ENCODE data around the gene SMAD3.

SMAD3 gene

DNA sequence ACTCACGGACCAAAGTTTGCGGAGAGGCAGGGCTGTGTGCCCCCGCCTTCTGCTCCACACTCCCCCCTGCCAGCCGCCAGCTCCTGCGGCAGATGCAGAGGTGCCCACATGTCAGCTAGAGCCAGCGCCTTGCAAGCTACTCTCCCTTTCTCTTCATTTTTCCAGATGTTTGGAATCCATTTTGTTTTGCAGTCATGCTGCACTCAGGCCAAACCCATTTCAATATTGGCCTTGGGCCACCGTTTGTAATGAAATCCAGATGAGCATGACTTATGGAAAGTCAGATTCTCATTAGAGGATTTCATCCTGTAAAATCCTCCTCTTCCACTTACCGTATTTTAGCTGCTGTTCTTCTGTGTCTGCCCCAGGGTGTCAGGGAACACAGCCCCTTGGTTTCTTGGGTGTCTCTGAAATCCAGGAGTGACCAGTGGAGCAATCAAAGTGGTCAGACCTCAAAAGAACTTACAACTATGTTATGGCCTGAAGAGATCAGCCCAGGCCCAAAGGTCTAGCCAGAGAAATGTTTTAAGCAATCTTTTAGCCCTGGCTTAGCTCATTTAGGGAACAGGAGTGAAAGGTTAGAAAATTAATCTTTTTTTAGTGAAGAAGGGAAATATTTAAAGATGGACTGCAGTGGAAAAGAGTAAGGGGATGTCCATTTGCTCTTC, 123.3 kb downstream of the SMAD3 start:
- DNase-seq, result no peak

- DNase-seq, result no peak
Measured at GRCh38 chr15:67189326-67190051, 124.1 kb downstream of the SMAD3 start.

GRCh38 chr15:67190326-67190725, 124.9 kb downstream of the SMAD3 start:
- DNase-seq, result no peak

DNA sequence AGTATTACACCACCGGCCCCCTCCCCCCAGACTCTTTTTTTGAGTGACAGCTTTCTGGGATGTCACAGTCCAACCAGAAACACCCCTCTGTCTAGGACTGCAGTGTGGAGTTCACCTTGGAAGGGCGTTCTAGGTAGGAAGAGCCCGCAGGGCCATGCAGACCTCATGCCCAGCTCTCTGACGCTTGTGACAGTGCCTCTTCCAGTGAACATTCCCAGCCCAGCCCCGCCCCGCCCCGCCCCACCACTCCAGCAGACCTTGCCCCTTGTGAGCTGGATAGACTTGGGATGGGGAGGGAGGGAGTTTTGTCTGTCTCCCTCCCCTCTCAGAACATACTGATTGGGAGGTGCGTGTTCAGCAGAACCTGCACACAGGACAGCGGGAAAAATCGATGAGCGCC, 125.4 kb downstream of the SMAD3 start:
- DNase-seq, result no peak

- no peak for DNase-seq
Measured at GRCh38 chr15:67192185-67192820, 126.9 kb downstream of the SMAD3 start.

- DNase-seq, result no peak
Measured at GRCh38 chr15:67193223-67193990, 128.0 kb downstream of the SMAD3 start.

DNA sequence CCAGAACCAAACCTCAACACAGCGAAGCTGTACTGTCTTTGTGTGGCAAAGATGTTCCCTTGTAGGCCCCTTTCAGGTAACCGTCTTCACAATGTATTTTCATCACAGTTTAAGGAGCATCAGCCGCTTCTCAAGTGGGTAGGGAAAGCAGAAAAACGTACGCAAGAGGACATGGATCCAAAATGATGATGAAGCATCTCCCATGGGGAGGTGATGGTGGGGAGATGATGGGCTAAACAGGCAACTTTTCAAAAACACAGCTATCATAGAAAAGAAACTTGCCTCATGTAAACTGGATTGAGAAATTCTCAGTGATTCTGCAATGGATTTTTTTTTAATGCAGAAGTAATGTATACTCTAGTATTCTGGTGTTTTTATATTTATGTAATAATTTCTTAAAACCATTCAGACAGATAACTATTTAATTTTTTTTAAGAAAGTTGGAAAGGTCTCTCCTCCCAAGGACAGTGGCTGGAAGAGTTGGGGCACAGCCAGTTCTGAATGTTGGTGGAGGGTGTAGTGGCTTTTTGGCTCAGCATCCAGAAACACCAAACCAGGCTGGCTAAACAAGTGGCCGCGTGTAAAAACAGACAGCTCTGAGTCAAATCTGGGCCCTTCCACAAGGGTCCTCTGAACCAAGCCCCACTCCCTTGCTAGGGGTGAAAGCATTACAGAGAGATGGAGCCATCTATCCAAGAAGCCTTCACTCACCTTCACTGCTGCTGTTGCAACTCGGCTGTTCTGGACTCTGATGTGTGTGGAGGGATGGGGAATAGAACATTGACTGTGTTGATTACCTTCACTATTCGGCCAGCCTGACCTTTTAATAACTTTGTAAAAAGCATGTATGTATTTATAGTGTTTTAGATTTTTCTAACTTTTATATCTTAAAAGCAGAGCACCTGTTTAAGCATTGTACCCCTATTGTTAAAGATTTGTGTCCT, 129.0 kb downstream of the SMAD3 start:
- DNase-seq, result no peak

GRCh38 chr15:67195305-67195704, 129.9 kb downstream of the SMAD3 start:
- no peak for DNase-seq

DNA sequence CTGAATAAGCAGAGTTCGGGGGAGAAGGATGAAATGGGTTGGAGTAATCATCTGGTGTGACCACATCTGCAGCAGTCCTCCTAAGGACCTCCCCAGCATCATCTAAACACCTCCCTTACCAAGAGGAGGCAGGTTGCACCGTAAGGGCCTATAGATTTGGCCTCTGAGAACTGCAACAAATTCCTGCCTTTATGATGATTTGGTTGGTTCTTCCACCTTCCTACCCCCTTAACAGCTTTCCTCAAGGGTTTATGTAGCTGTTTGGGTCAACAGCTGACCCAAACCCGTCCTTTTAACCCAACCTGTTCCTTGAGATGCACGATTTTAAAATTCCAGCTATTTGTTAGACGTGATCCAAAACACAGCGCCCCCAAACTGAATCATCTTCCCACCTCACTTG, 130.8 kb downstream of the SMAD3 start:
- DNase-seq, result no peak

DNA sequence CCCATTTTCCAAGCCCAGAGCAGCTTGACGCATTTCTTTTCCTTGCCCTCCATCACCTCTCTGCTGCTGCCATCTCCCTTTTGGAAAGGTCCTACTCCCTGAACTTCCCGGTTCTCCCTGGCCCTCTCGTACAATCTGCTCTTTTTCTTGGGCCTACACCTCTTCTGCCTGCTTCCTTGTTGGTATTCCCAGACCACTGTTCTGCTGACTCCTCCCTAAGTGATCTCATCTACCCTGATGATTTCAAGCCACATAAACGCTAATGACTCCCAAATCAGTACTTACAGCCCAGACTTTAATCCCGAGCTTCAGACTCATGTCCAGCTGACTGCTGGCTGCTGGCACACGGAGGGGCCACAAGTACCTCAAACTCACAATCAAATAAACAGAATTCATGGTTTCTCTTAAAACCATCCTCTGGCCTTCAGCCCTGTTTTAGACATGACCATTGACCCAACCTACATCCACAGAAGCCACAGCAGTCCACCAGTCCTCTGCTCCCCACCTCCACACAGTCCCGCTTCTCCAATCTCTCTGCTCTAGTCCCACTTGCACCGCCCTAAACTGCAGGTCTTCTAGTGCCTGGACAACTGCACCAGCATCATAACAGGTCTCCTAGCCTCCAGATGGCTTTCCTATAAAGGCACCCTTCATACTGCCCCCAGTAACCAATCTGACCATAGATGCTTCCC, 131.4 kb downstream of the SMAD3 start:
- DNase-seq, result no peak

GRCh38 chr15:67197364-67197695, 131.9 kb downstream of the SMAD3 start:
- DNase-seq, result no peak

- DNase-seq, result no peak
Measured at GRCh38 chr15:67198157-67198754, 132.9 kb downstream of the SMAD3 start.

GRCh38 chr15:67199391-67199790, 134.0 kb downstream of the SMAD3 start:
- DNase-seq, result no peak

- no peak for DNase-seq
Measured at GRCh38 chr15:67199881-67200763, 134.7 kb downstream of the SMAD3 start.

GRCh38 chr15:67201136-67201535, 135.7 kb downstream of the SMAD3 start:
- no peak for DNase-seq

GRCh38 chr15:67202091-67202490, 136.7 kb downstream of the SMAD3 start:
- no peak for DNase-seq

GRCh38 chr15:67202991-67203390, 137.6 kb downstream of the SMAD3 start:
- no peak for DNase-seq

DNA sequence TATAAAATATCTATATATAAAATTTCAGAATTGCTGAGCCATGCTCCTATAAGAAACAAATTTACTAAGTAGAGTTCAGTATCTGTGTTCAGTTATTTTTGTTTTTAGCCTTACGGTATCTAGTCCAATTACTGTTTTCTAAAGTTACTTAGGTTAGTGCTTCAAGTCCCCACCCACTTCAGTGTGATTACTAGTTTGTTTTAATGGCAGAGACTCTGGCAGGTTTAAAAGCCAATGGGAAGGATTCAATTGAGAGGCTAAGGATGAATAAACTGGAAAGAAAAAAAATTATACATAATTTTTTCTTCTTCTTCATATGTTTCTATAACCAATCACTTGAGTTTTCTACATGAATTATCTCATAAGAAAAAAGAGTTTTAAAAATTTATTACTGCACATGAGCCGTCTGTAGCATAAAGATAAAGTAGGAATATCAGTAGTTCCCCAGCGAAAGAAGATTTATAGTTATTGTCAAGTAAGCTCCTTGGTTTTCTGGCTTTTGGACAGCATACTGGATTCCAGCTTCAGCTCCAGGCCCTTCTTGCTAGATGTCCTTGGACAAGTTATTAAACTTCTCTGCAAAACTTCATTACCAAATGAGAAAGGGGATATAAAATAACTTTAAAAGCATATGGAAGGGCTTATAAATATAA, 142.3 kb downstream of the SMAD3 start:
- no peak for DNase-seq

DNA sequence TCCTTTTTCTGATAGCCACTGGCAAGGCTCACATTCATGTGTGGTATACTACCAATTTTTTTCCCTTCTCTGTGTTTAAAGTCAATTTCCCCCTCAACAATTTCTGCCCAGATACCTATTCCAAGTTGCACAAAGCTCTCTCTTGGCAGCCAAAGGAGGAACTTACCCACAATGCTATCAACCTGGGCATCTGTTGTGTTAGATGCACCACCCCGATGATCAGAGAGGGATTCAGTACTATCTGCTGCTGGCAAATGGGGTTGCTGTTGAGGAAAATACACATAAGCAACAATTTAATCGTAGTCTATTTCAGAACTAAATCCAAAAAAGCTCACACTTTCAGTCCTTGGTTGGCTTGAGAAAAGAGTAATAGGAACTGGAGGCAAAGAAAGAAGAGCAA, 143.0 kb downstream of the SMAD3 start:
- no peak for DNase-seq
